Measurements from ENCODE around the gene MAP4K3.
"Not testable (repeated sequence)": the region's sequence is repeated elsewhere in the genome, so short reads cannot be mapped to it uniquely, and the experiment has no call there.

MAP4K3 gene

DNA sequence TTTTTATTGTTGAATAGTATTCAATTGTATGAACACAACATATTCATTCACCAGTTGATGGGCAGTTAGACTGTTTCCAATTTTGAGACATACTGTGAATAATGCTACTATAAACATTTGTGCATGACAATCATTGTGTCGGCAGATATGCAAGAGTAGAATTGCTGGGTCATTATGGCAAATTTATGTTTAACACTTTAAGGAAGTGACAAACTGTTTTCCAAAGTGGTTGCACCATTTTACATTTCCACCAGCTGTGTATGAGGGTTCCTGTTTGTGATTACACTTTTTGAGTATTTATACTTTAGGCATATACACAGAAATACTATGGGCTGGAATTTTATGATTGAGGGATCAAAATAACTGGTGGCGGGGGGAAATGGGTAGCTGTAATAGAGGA lies 61.2 kb downstream of the MAP4K3 start:
- DNase-seq = no peak

DNA sequence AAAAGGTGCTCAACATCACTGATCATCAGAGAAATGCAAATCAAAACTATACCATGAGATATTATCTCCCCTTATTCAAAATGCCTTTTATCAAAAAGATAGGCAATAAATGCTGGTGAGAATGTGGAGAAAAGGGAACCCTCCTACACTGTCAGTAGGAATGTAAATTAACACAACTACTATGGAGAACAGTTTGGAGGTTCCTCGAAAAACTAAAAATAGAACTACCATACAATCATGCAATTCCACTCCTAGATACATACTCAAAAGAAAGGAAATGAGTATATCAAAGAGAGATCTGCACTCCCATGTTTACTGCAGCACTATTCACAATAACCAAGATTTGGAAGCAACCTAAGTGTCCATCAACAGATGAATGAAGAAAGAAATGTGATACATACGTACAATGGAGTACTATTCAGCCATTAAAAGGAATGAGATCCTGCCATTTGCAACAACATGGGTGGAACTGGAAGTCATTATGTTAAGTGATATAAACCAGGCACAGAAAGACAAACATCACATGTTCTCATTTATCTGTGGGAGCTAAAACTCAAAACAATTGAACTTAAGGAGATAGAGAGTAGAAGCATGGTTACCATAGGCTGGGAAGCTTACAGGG lies 63.8 kb downstream of the MAP4K3 start:
- no peak for DNase-seq

DNA sequence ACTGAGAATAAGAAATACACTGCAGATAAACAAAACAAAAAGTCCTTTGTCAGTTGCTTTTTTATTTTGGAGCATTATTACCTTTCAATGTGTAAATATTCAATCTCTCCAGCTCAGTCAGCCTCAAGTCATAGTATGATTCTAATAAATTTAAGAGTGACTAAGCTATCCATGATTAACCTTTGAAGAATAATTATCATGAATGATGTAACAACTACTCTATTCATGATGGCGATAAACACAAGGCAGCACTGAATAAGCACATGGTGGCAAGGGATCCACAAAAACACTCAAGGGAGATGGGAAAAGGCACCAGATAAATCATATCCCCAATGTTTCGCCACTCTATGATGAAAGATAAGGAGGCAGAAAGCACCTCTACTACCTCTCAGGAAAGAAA lies 67.0 kb downstream of the MAP4K3 start:
- no peak for DNase-seq

- DNase-seq = no peak
Observed at GRCh38 chr2:39368846-39369245, 68.2 kb downstream of the MAP4K3 start.

DNA sequence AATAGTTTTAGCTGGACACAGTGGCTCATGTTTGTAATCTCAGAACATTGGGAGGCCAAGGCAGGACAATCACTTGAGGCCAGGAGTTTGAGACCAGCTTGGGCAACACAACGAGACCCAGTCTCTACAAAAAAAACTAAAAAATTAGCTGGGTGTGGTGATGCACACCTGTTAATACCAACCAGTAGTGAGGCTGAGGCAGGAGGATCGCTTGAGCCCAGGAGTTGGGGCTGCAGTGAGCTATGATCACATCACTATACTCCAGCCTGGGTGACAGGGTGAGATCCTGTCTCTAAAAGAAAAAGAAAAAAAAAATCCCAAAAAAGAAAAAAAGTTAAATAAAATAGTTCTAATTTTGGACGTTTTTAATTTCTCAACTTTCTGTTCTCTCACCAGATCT lies 68.7 kb downstream of the MAP4K3 start:
- DNase-seq = no peak

DNA sequence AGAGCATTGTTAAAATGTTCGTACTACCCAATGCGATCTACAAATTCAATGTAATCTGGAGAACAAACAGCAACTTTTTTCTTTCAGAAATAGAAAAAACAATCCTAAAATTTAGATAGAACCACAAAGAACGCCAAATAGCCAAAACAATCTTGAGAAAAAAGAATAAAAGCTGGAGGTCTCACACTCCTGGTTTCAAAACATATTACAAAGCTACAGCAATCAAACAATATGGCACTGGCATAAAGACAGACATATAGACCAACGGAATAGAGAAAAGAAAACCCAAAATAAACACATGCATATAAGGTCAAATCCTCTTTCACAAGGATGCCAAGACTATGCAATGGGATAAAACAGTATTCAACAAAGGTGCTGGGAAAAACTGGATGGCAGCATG lies 74.5 kb downstream of the MAP4K3 start:
- no peak for DNase-seq

GRCh38 chr2:39361511-39361910 lies 75.6 kb downstream of the MAP4K3 start:
- no peak for DNase-seq

DNA sequence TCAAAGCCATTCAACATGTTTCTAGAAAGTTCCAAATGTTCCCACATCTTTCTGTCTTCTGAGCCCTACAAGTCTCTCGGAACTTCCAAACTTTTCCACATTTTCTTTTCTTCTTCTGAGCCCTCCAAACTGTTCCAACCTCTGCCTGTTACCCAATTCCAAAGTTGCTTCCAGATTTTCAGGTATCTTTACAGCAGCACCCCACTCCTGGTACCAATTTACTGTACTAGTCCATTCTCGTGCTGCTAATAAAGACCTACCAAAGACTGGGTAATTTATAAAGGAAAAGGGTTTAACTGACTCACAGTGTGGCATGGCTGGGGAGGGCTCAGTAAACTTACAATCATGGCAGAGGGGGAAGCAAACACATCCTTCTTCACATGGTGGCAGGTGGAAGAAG lies 76.7 kb downstream of the MAP4K3 start:
- not testable (repeated sequence) for DNase-seq

DNA sequence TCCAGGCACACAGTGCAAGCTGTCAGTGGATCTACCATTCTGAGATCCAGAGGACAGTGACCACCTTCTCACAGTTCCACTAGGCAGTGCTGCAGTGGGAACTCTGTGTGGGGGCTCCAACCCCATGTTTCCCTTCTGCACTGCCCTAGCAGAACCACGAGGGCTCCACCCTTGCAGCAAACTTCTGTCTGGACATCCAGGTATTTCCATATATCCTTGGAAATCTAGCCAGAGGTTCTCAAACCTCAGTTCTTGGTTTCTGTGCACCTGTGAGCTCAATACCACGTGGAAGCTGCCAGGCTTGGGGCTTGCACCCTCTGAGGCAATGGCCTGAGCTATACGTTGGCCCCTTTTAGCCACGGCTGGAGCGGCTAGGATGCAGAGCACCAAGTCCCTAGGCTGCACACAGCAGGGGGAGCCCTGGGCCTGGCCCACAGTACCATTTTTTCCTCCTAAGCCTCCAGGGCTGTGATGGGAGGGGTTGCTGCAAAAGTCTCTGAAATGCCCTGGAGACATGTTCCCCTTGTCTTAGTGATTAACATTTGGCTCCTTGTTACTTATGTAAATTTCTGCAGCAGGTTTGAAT lies 77.5 kb downstream of the MAP4K3 start:
- DNase-seq = no peak

DNA sequence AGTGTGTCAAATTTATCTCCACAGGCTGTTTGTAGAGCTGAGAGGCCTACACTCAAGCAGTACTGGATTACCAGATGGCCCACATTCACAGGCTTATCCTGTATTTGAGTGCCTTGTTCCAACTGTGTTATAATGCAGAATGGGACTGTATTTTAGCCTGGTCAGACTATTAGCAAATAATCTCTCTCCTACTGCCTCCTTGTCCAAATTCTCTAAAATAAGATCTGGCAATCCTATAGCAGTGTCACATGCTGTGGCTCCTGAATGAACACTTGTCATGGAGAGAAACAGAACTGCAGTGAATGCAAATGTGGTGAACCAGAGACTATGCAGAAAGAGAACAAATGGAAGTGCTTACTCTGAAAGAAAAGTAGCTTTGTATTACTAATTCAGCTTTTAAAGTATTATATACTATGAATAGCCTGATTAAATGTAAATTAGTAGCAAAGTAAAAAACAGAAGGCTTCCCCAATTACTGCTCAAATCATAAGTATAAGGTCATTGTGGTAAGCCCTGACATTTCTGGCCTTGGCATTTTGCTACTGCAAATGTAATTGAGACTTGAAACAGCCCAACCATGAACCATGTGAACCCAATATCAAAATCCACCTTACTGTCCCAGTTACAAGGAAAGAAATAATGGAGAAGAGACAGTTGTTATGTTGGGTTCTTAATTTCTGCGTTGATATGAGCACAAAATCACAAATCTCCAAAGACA lies 80.0 kb downstream of the MAP4K3 start:
- DNase-seq = peak in 8 of 51 donors; percentile 2 to 43 (median 14)

- DNase-seq = no peak
Observed at GRCh38 chr2:39350658-39351057, 86.4 kb downstream of the MAP4K3 start.

DNA sequence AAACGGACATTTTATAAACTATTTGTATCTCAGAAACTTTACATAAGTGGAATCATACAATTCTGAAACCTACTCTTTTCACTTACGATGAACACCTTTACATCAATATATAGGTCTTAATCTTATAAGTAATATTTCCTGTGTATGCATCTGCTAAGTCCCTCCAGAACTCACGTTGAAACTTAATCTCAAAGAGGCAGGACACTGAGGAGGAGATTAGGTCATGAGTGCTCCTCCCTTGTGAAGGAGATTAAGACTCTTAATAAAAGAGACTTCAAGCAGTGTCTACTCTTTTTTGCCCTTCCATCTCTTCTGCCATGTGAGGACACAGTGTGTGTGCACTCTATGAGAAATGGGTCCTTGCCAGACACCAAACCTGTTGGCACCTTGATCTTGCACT lies 98.6 kb downstream of the MAP4K3 start:
- DNase-seq = no peak

GRCh38 chr2:39335930-39336329 lies 101.2 kb downstream of the MAP4K3 start:
- no peak for DNase-seq

DNA sequence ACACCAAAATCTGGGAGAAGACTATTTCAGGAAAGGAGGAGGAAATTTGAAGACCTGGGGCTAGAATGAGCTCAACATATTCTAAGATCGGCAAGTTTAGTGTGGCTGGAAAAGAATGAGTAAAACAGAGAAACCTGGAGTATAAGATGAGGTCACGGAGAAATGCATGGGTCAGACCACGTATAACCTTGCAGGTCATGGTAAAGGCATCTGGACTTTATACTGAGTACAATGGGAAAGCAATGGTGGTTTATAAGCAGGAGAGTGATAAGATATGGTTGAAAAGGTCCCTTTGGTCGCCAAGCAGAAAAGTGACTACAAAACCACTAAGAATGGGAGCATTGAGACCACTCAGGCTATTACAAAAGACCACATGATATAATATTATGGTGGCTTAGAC lies 102.1 kb downstream of the MAP4K3 start:
- DNase-seq = no peak

DNA sequence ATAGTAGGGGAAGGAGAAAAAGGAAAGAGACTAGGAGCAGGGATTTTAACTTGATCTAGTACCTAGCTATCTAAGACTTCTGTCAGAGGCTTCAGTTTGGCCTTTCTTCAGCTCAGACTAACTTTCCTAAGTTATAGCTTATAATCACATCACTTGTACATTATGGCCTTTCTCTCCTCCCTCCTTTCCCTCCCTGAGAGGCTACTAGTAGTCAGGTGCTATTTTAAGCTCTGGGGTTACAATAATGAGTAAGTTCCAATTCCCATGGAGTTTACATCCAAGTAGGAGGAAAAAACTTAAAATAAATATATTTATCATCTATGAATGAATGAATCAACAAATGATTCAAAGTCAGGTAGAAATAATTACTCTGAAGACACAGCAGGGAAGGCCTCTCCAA lies 102.6 kb downstream of the MAP4K3 start:
- DNase-seq = no peak

DNA sequence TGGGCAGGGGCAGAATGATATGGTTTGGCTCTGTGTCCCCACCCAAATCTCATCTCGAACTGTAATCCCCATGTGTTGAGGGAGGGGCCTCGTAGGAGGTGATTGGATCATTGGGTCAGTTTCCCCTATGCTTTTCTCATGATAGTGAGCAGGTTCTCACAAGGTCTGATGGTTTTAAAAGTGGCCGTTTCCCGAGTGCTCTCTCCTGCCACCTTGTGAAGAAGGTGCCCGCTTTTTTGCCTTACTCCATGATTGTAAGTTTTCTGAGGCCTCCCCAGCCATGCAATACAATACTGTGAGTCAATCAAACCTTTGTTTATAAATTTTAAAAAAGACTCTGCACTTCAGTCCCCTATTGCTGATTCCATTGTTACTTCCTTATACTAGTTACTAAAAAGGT lies 110.4 kb downstream of the MAP4K3 start:
- DNase-seq = no peak

GRCh38 chr2:39325966-39326365 lies 111.1 kb downstream of the MAP4K3 start:
- no peak for DNase-seq

GRCh38 chr2:39321056-39322035 lies 115.7 kb downstream of the MAP4K3 start:
- DNase-seq = not testable (repeated sequence)

DNA sequence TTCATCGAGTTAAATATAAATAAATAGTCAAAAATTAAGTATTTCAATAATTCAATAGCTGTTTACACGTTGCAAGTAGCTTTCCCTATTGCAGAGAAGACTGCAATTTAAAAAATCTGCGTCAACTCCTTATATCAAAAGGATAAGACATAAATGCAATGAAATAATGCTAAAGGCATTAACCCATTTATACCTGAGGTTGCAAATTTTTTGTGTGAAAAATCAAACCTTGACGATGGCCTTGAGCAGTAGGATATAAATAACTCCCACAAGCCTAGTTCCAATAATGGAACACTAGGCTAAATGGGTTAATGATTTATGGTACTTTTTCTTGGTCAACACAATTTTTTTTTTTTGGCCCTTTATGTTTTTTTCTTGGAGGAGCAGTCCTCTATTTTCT lies 116.9 kb downstream of the MAP4K3 start:
- DNase-seq = no peak

DNA sequence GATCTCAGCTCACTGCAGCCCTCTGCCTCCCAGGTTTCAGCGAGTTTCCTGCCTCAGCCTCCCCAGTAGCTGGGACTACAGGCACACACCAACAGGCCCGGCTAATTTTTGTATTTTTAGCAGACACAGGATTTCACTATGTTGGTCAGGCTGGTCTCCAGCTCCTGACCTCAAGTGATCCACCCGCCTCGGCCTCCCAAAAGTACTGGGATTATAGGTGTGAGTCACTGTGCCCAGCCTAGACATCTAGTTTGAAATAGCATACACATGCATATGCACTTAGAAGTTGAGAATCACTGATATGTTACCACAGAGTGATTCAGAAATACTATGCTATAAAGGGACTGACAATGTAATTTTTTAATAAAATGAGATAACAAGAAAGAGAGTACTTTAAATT lies 123.5 kb downstream of the MAP4K3 start:
- no peak for DNase-seq

DNA sequence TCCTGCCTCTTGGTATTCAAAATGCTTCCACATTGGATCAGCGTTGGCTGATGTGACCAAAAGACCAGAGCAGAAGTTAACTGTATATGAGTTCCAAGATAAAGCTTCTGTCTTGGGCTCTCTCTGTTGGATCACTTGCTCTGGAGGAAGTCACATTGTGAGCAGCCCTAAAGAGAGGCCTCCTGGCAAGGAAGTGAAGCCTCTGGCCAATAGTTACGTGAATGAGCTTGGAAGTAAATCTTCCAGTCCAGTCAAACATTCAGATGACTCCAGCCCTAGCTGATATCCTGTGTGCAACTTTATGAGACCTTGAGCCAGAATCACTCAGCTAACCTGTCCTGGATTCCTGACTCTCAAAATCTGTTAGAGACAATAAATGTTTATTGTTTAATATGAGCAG lies 125.6 kb downstream of the MAP4K3 start:
- DNase-seq = no peak

GRCh38 chr2:39308778-39309177 lies 128.3 kb downstream of the MAP4K3 start:
- DNase-seq = no peak

Measured in hypothalamus (tissue), 51 donors.